ENCODE results near the gene DERA.
"Not testable (repeated sequence)": the region's sequence is repeated elsewhere in the genome, so short reads cannot be mapped to it uniquely, and the experiment has no call there.

Gene DERA

GRCh38 chr12:15963271-15963670 is 52.1 kb downstream of the DERA start:
- H3K4me2 ChIP-seq: no peak overlapping the region
- H3K27me3 ChIP-seq (ENCODE audit: insufficient read depth, low read depth): no peaks in the 10 kb centered on the region
- H3K27ac ChIP-seq: no peak overlapping the region
- TF ChIP-seq CTCF (conservative IDR thresholded peaks at IDR 0.05; ENCODE audit: low read depth, low read length): no peak
- no peaks in the 10 kb centered on the region for H3K4me1 ChIP-seq (ENCODE audit: low read depth, poor library complexity, severe bottlenecking)
- no peaks in the 10 kb centered on the region for H3K79me2 ChIP-seq (ENCODE audit: insufficient read depth, low read depth)
- no peak overlapping the region for H3K4me3 ChIP-seq (IDR thresholded peaks at IDR 0.05; ENCODE audit: insufficient read depth, low read depth, low read length)
- no peak overlapping the region for H3K9ac ChIP-seq
- H2AFZ ChIP-seq (ENCODE audit: low read depth): no peak overlapping the region
- no peaks in the 10 kb centered on the region for H4K20me1 ChIP-seq (ENCODE audit: insufficient read depth)
- H3K36me3 ChIP-seq (ENCODE audit: insufficient read depth): no peaks in the 10 kb centered on the region

- Histone ChIP-seq H3K79me2 (ENCODE audit: insufficient read depth, low read depth) (no peaks in the 10 kb centered on the region), H3K4me1 (ENCODE audit: low read depth, poor library complexity, severe bottlenecking) (no peaks in the 10 kb centered on the region), H3K4me2 (no peak overlapping the region), H3K9ac (no peak overlapping the region), H3K36me3 (ENCODE audit: insufficient read depth) (no peaks in the 10 kb centered on the region), H3K4me3 (IDR thresholded peaks at IDR 0.05; ENCODE audit: insufficient read depth, low read depth, low read length) (no peak overlapping the region), H4K20me1 (ENCODE audit: insufficient read depth) (no peaks in the 10 kb centered on the region), H2AFZ (ENCODE audit: low read depth) (no peak overlapping the region), H3K27ac (no peak overlapping the region), H3K27me3 (ENCODE audit: insufficient read depth, low read depth) (no peaks in the 10 kb centered on the region)
- TF ChIP-seq CTCF (conservative IDR thresholded peaks at IDR 0.05; ENCODE audit: low read depth, low read length): no peak
Measured at GRCh38 chr12:15966426-15966825, 55.3 kb downstream of the DERA start.

DNA sequence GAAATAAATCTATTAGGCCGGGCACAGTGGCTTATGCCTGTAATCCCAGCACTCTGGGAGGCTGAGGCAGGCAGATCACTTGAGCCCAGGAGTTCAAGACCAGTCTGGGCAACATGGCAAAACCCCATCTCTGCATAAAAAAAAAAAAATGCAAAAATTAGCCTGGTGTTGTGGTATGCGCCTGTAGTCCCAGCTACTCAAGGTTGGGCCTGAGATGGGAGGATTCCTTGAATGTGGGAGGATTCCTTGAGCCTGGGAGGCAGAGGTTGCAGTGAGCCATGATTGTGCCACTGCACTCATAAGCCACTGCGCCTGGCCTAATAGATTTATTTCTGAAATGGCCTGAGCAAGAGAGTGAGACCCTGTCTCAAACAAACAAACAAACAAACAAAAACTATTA is 55.9 kb downstream of the DERA start:
- H4K20me1 ChIP-seq (ENCODE audit: insufficient read depth); H3K9ac ChIP-seq; H3K79me2 ChIP-seq (ENCODE audit: insufficient read depth, low read depth); H3K4me1 ChIP-seq (ENCODE audit: low read depth, poor library complexity, severe bottlenecking); H2AFZ ChIP-seq (ENCODE audit: low read depth); H3K36me3 ChIP-seq (ENCODE audit: insufficient read depth); H3K4me3 ChIP-seq (IDR thresholded peaks at IDR 0.05; ENCODE audit: insufficient read depth, low read depth, low read length); H3K27me3 ChIP-seq (ENCODE audit: insufficient read depth, low read depth); H3K4me2 ChIP-seq; H3K27ac ChIP-seq: not testable (repeated sequence)

DNA sequence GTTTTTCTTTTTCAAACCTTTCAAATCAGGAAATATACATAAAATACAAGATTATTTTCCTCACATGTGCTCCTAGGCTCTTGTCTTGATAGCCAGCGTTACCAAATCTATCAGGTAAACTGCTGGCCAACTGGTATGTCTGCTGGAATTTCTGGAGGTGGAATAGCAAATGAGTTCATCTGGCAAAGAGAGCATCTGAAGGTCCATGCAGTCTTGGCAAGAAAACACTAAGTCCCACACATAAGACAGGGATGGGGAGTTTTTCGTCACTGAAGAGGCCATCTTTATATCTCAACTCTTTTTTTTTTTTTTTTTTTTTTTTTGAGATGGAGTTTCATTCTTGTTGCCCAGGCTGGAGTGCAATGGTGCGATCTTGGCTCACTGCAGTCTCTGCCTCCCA is 60.1 kb downstream of the DERA start:
- no peak for TF ChIP-seq CTCF (conservative IDR thresholded peaks at IDR 0.05; ENCODE audit: low read depth, low read length)
- no peaks in the 10 kb centered on the region for H4K20me1 ChIP-seq (ENCODE audit: insufficient read depth)
- H3K4me2 ChIP-seq: no peak overlapping the region
- no peak overlapping the region for H3K27ac ChIP-seq
- H3K4me1 ChIP-seq (ENCODE audit: low read depth, poor library complexity, severe bottlenecking): no peaks in the 10 kb centered on the region
- no peak overlapping the region for H2AFZ ChIP-seq (ENCODE audit: low read depth)
- H3K9ac ChIP-seq: no peak overlapping the region
- H3K4me3 ChIP-seq (IDR thresholded peaks at IDR 0.05; ENCODE audit: insufficient read depth, low read depth, low read length): no peak overlapping the region
- no peaks in the 10 kb centered on the region for H3K27me3 ChIP-seq (ENCODE audit: insufficient read depth, low read depth)
- H3K36me3 ChIP-seq (ENCODE audit: insufficient read depth): no peaks in the 10 kb centered on the region
- H3K79me2 ChIP-seq (ENCODE audit: insufficient read depth, low read depth): no peaks in the 10 kb centered on the region

GRCh38 chr12:15972894-15973293 is 61.8 kb downstream of the DERA start:
- no peaks in the 10 kb centered on the region for H3K27me3 ChIP-seq (ENCODE audit: insufficient read depth, low read depth)
- TF ChIP-seq CTCF (conservative IDR thresholded peaks at IDR 0.05; ENCODE audit: low read depth, low read length): no peak

More at GRCh38 chr12:15972894-15973293, 61.8 kb downstream of the DERA start:
- Histone ChIP-seq H3K4me2 (no peak overlapping the region), H3K36me3 (ENCODE audit: insufficient read depth) (no peaks in the 10 kb centered on the region), H3K27ac (no peak overlapping the region), H4K20me1 (ENCODE audit: insufficient read depth) (no peaks in the 10 kb centered on the region), H2AFZ (ENCODE audit: low read depth) (no peak overlapping the region), H3K4me3 (IDR thresholded peaks at IDR 0.05; ENCODE audit: insufficient read depth, low read depth, low read length) (no peak overlapping the region), H3K4me1 (ENCODE audit: low read depth, poor library complexity, severe bottlenecking) (no peaks in the 10 kb centered on the region), H3K79me2 (ENCODE audit: insufficient read depth, low read depth) (no peaks in the 10 kb centered on the region), H3K9ac (no peak overlapping the region)

Measured in KMS-11 (cell line).